PFSK-1 (cell line): Measurements from ENCODE around the gene RYR1.

Source experiments
- FOXP2 ChIP-seq: optimal IDR thresholded peaks from 2 replicates; pipeline ENCODE3; 2011; ENCODE audit warnings: borderline replicate concordance, control low read depth, inconsistent platforms; ENCODE audit not compliant: insufficient read depth; ENCODE audit errors: extremely low read length, extremely low read depth
- POLR2AphosphoS5 ChIP-seq: IDR thresholded peaks from 2 replicates; pipeline ENCODE4 v1.6.1; 2012; ENCODE audit warnings: low read depth, mild to moderate bottlenecking, control low read depth, low read length, moderate library complexity
- SIN3A ChIP-seq: IDR thresholded peaks from 2 replicates; pipeline ENCODE4 v1.6.1; 2012; ENCODE audit warnings: mild to moderate bottlenecking, low read length, moderate library complexity, borderline replicate concordance; ENCODE audit not compliant: insufficient read depth
- TAF1 ChIP-seq: IDR thresholded peaks from 2 replicates; pipeline ENCODE4 v1.6.1; 2012; ENCODE audit warnings: low read length, control low read depth, borderline replicate concordance; ENCODE audit not compliant: insufficient read depth
- TF ChIP-seq, protein P1 (sequence below), 2 experiments: IDR thresholded peaks; 2 replicates each; pipeline versions ENCODE4 v1.6.1 to v1.8.0; 2011 to 2012; ENCODE audit warnings: low read depth in 2 of 2, low read length in 2 of 2, control low read depth in 1 of 2, inconsistent platforms in 1 of 2, mild to moderate bottlenecking in 1 of 2, moderate library complexity in 1 of 2; ENCODE audit not compliant: insufficient read depth in 1 of 2

RYR1 gene

GRCh38 chr19:38527466-38528136, 94.1 kb downstream of the RYR1 start:
- TF ChIP-seq TAF1 (no peak), SIN3A (no peak)
- TF ChIP-seq, protein P1, sequence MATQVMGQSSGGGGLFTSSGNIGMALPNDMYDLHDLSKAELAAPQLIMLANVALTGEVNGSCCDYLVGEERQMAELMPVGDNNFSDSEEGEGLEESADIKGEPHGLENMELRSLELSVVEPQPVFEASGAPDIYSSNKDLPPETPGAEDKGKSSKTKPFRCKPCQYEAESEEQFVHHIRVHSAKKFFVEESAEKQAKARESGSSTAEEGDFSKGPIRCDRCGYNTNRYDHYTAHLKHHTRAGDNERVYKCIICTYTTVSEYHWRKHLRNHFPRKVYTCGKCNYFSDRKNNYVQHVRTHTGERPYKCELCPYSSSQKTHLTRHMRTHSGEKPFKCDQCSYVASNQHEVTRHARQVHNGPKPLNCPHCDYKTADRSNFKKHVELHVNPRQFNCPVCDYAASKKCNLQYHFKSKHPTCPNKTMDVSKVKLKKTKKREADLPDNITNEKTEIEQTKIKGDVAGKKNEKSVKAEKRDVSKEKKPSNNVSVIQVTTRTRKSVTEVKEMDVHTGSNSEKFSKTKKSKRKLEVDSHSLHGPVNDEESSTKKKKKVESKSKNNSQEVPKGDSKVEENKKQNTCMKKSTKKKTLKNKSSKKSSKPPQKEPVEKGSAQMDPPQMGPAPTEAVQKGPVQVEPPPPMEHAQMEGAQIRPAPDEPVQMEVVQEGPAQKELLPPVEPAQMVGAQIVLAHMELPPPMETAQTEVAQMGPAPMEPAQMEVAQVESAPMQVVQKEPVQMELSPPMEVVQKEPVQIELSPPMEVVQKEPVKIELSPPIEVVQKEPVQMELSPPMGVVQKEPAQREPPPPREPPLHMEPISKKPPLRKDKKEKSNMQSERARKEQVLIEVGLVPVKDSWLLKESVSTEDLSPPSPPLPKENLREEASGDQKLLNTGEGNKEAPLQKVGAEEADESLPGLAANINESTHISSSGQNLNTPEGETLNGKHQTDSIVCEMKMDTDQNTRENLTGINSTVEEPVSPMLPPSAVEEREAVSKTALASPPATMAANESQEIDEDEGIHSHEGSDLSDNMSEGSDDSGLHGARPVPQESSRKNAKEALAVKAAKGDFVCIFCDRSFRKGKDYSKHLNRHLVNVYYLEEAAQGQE (IDR thresholded peaks at IDR 0.05; ENCODE audit: insufficient read depth in 1 of 2, low read depth in 2 of 2, low read length in 2 of 2), result no peak

DNA sequence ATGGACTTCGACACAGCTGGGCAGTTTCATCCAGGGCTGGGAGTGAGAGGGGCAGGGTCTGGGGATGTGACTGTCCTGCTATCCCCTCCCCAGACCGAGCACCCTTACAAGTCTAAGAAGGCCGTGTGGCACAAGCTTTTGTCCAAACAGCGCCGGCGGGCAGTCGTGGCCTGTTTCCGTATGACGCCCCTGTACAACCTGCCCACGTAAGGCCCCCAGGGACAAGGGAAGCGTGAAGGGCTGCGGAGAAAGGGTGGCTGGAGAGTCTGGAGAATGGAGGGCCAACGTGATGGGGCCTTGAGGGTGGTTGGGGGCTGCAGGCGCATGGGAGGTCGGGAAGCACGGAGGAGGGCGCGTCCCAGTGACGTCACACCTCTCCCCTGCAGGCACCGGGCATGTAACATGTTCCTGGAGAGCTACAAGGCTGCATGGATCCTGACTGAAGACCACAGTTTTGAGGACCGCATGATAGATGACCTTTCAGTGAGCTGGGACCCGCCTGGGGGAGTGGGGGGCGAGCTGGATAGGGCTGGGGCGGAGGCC, 94.8 kb downstream of the RYR1 start:
- TF ChIP-seq SIN3A, result no peak
- TF ChIP-seq POLR2AphosphoS5, result no peak
- TF ChIP-seq TAF1, result no peak
- TF ChIP-seq, protein P1 (IDR thresholded peaks at IDR 0.05; ENCODE audit: insufficient read depth in 1 of 2, low read depth in 2 of 2, low read length in 2 of 2), result no peak
- TF ChIP-seq FOXP2, result no peak

- TF ChIP-seq SIN3A (no peak), FOXP2 (no peak), TAF1 (no peak), POLR2AphosphoS5 (no peak)
- TF ChIP-seq, protein P1 (IDR thresholded peaks at IDR 0.05; ENCODE audit: insufficient read depth in 1 of 2, low read depth in 2 of 2, low read length in 2 of 2), result no peak
Measured at GRCh38 chr19:38528931-38529330, 95.4 kb downstream of the RYR1 start.

- TF ChIP-seq FOXP2 (no peak), POLR2AphosphoS5 (no peak), SIN3A (no peak), TAF1 (no peak)
- TF ChIP-seq, protein P1 (IDR thresholded peaks at IDR 0.05; ENCODE audit: insufficient read depth in 1 of 2, low read depth in 2 of 2, low read length in 2 of 2), result no peak
Measured at GRCh38 chr19:38531515-38531914, 98.0 kb downstream of the RYR1 start.
